ENCODE results near the gene MAML2. TPM values are rescaled to one million over a fixed set of nuclear protein-coding genes. Genes with fewer than 3 reads are reported as not detected.

Gene MAML2
- total and polyA plus RNA-seq, 2 of the 8 experiments (the other 6 are each of a cell fraction or from before 2014, with no cell fraction given): 3.8 to 6.6 TPM

- no peak overlapping the region for H3K56ac ChIP-seq (replicated peaks; ENCODE audit: insufficient read length, low read depth, low read length)
- no peaks in the 10 kb centered on the region for H3K36me3 ChIP-seq (ENCODE audit: control insufficient read depth in 2 of 4, insufficient read depth in 4 of 4, low read length in 3 of 4)
- no peaks in the 10 kb centered on the region for H3K9me3 ChIP-seq (ENCODE audit: insufficient read depth in 2 of 2, low read depth in 1 of 2, low read length in 1 of 2)
- H2BK12ac ChIP-seq (ENCODE audit: low read depth, low read length): no peak overlapping the region
- H4K91ac ChIP-seq (replicated peaks; ENCODE audit: insufficient read length, low read length): no peak overlapping the region
- H3K4me3 ChIP-seq (ENCODE audit: extremely low read depth in 1 of 4, insufficient read depth in 2 of 4, low read depth in 3 of 4, low read length in 4 of 4): no peak overlapping the region
- H3K4me1 ChIP-seq (replicated peaks in 1 of 4; ENCODE audit: control insufficient read depth in 3 of 4, insufficient read depth in 4 of 4, low read length in 3 of 4): peaks cover 0 to 3% (median 0%) of the 10 kb centered on the region in 4 experiments; a peak in 1 of 7 replicates
- H2BK5ac ChIP-seq (ENCODE audit: low read depth, low read length): no peak overlapping the region
- POLR2A ChIA-PET (ENCODE audit: partially characterized antibody): interaction anchor here (0.9 kb wide), 1 partner anchor 370 kb away, joined by 3 read pairs; the partner anchor contains the start of gene MTMR2
- no peak overlapping the region for H2AK5ac ChIP-seq (ENCODE audit: low read depth, low read length)
- H4K8ac ChIP-seq (ENCODE audit: extremely low read depth, insufficient read depth, low read length): no peak overlapping the region
- CTCF ChIA-PET (ENCODE audit: partially characterized antibody): interaction anchor here (0.9 kb wide), 1 partner anchor 49 kb away, joined by 5 read pairs; the partner anchor contains the start of gene MAML2
- H3K9ac ChIP-seq (replicated peaks in 1 of 4; ENCODE audit: extremely low read depth in 1 of 4, low read depth in 3 of 4, low read length in 3 of 4): no peak overlapping the region
- no peaks in the 10 kb centered on the region for H3K79me2 ChIP-seq (ENCODE audit: control insufficient read depth in 1 of 2, insufficient read depth in 2 of 2, low read length in 2 of 2)
- no peak overlapping the region for H2AFZ ChIP-seq (ENCODE audit: low read length)
- no peaks in the 10 kb centered on the region for H3K79me1 ChIP-seq (ENCODE audit: low read depth, low read length)
- H3K4me2 ChIP-seq (ENCODE audit: insufficient read depth in 1 of 2, low read depth in 2 of 2, low read length in 2 of 2): no peak overlapping the region
- H3K23ac ChIP-seq (ENCODE audit: insufficient read length): no peak overlapping the region
- H3K23me2 ChIP-seq (ENCODE audit: low read depth, low read length): no peaks in the 10 kb centered on the region
- DNase-seq (ENCODE audit: low read depth in 1 of 2, low spot score in 2 of 2) (no peak), FAIRE-seq (no peak)
- H2BK120ac ChIP-seq (replicated peaks; ENCODE audit: low read depth, low read length): no peak overlapping the region
- H3K27me3 ChIP-seq (replicated peaks in 1 of 4; ENCODE audit: control insufficient read depth in 3 of 4, extremely low read depth in 1 of 4, insufficient read depth in 3 of 4, low read length in 3 of 4): peaks cover 0 to 1% (median 0%) of the 10 kb centered on the region in 4 experiments; a peak in 1 of 7 replicates
- H3K14ac ChIP-seq (ENCODE audit: insufficient read length): no peak overlapping the region
- no peak overlapping the region for H3K27ac ChIP-seq (ENCODE audit: low read depth, low read length)
- H2BK20ac ChIP-seq (ENCODE audit: low read length): no peak overlapping the region
- no peaks in the 10 kb centered on the region for H4K20me1 ChIP-seq (replicated peaks in 1 of 2; ENCODE audit: control insufficient read depth in 1 of 2, insufficient read depth in 2 of 2, low read length in 2 of 2)
- no peak overlapping the region for H4K5ac ChIP-seq (ENCODE audit: insufficient read length, low read depth, low read length)
- H3K4ac ChIP-seq (replicated peaks; ENCODE audit: insufficient read length, low read depth, low read length): no peak overlapping the region
- 74% methylated on average over 3 of the region's 3 CpGs; no CpG with 5 or more reads in 1 of the 2 experiments for WGBS, 2 experiments (ENCODE audit: extremely low coverage in 1 of 2, insufficient coverage in 1 of 2, insufficient read length in 1 of 2, insufficient replicate concordance in 2 of 2, low coverage in 1 of 2, low lambda C conversion rate in 2 of 2, missing lambda C conversion rate in 1 of 2)
- TF ChIP-seq CEBPB (IDR thresholded peaks at IDR 0.05; ENCODE audit: low read depth, low read length): no peak
- TF ChIP-seq KDM4A (IDR thresholded peaks at IDR 0.05; ENCODE audit: low read depth, low read length, severe bottlenecking): no peak
- TF ChIP-seq MAX (IDR thresholded peaks at IDR 0.05): no peak
- TF ChIP-seq SP2 (IDR thresholded peaks at IDR 0.05; ENCODE audit: low read length): no peak
- no peak for TF ChIP-seq SIX5 (IDR thresholded peaks at IDR 0.05; ENCODE audit: low read depth, low read length)
- TF ChIP-seq GTF2F1 (IDR thresholded peaks at IDR 0.05; ENCODE audit: borderline replicate concordance, low read depth, low read length): no peak
- TF ChIP-seq CHD1 (IDR thresholded peaks at IDR 0.05; ENCODE audit: low read depth, low read length): no peak
- TF ChIP-seq SIRT6 (IDR thresholded peaks at IDR 0.05; ENCODE audit: low read length): no peak
- TF ChIP-seq TBP (IDR thresholded peaks at IDR 0.05; ENCODE audit: low read depth, low read length): no peak
- TF ChIP-seq POLR2A (IDR thresholded peaks at IDR 0.05; ENCODE audit: control extremely low read depth in 1 of 2, low read depth in 2 of 2, low read length in 2 of 2): no peak
- no peak for TF ChIP-seq SUZ12 (IDR thresholded peaks at IDR 0.05; ENCODE audit: low read length)
- no peak overlapping the region for H2BK15ac ChIP-seq (ENCODE audit: low read length)
- H3K18ac ChIP-seq (ENCODE audit: extremely low read depth, low read length): no peak overlapping the region
These were observed 49.4 kb downstream of the MAML2 start for GRCh38 chr11:96293598-96294021.
